Ascending aorta (tissue), 2 donors: Measurements from ENCODE around the gene PROK1. TPM values are rescaled to one million over a fixed set of nuclear protein-coding genes. Genes with fewer than 3 reads are reported as not detected.

ENCODE experiments used
- DNase-seq, 2 donors: peaks; one replicate each; pipeline ENCODE4 v3.0.0-alpha.2; 2019; ENCODE audit warnings: low spot score in 2 of 2
- H3K27ac ChIP-seq, 2 donors: fragments of 200-600 bp; sonication (generic); one replicate each; pipeline ENCODE4 v1.5.1; 2016 to 2017; ENCODE audit warnings: mild to moderate bottlenecking in 1 of 2
- H3K27me3 ChIP-seq: fragments of 200-600 bp; sonication (generic); one replicate; pipeline ENCODE4 v1.5.1; 2017
- H3K36me3 ChIP-seq, 2 donors: fragments of 200-600 bp; sonication (generic); one replicate each; pipeline ENCODE4 v1.5.1; 2016
- H3K4me1 ChIP-seq, 2 donors: fragments of 200-600 bp; sonication (generic); one replicate each; pipeline ENCODE4 v1.5.1; 2016 to 2017; ENCODE audit warnings: mild to moderate bottlenecking in 1 of 2
- H3K4me3 ChIP-seq, 2 donors: fragments of 200-600 bp; sonication (generic); one replicate each; pipeline ENCODE4 v1.5.1; 2016 to 2017; ENCODE audit warnings: mild to moderate bottlenecking in 1 of 2
- H3K9me3 ChIP-seq, 2 donors: fragments of 200-600 bp; sonication (generic); one replicate each; pipeline ENCODE4 v1.5.1; 2016
- intact Hi-C: fragments of 100-400 bp; cut with DNase I; formaldehyde crosslinking; loops from one replicate; pipeline ENCODE4 v1.15.1; 2023
- total RNA-seq: library from RNA; depleted of rRNA; stranded (reverse); fragments of >200 nt; gene quantifications from one replicate; pipeline ENCODE4 v1.1.0, GENCODE V29; 2016
- TF ChIP-seq, protein P1 (sequence below), 3 experiments: fragments of 200-600 bp in 2 of 3; fragments of 450-650 bp in 1 of 3; sonication (generic) in 2 of 3; IDR thresholded peaks; one replicate each; pipeline ENCODE4 v1.5.1; 2016 to 2019; ENCODE audit warnings: antibody characterized with exemption in 3 of 3, mild to moderate bottlenecking in 1 of 3, moderate library complexity in 1 of 3

PROK1 gene
- total RNA-seq, 1 donor from 2014 or later = not detected

- intact Hi-C loops = no loop called here
- TF ChIP-seq, protein P1, sequence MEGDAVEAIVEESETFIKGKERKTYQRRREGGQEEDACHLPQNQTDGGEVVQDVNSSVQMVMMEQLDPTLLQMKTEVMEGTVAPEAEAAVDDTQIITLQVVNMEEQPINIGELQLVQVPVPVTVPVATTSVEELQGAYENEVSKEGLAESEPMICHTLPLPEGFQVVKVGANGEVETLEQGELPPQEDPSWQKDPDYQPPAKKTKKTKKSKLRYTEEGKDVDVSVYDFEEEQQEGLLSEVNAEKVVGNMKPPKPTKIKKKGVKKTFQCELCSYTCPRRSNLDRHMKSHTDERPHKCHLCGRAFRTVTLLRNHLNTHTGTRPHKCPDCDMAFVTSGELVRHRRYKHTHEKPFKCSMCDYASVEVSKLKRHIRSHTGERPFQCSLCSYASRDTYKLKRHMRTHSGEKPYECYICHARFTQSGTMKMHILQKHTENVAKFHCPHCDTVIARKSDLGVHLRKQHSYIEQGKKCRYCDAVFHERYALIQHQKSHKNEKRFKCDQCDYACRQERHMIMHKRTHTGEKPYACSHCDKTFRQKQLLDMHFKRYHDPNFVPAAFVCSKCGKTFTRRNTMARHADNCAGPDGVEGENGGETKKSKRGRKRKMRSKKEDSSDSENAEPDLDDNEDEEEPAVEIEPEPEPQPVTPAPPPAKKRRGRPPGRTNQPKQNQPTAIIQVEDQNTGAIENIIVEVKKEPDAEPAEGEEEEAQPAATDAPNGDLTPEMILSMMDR (IDR thresholded peaks at IDR 0.05) = no peak
- H3K27me3 ChIP-seq = no peaks in the 10 kb centered on the region
- no peak overlapping the region for H3K27ac ChIP-seq
- no peak overlapping the region for H3K4me3 ChIP-seq
- H3K9me3 ChIP-seq = no peaks in the 10 kb centered on the region
- no peaks in the 10 kb centered on the region for H3K4me1 ChIP-seq
- no peaks in the 10 kb centered on the region for H3K36me3 ChIP-seq
- DNase-seq = no peak
Measured at GRCh38 chr1:110477041-110477440, 26.1 kb downstream of the PROK1 start.

DNA sequence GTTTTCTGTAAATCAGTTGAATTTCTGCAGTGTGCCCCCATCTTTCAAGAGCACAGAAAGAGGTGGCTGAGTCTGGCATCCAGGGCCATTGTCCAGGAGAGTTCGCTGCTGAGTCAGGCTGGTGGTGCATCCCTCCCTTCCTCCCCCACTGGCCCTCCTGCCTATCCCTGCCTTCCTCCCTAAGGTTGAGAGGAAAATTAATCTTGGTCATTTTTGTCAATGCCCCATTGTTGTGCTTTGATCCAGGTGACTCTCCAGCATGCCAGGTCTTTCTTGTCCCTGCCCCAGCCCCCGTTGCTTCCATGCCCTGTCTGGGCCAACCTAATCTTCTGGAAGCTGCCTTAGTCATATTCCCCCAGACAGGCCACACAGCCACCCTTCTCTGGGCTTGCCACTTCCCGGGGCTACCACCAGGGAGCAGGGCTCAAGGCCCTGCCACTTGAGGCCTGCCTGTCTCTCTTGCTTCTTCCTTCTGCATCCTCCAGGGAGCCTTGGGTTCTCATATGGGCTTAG, 26.6 kb downstream of the PROK1 start:
- Histone ChIP-seq H3K27ac (no peak overlapping the region), H3K36me3 (no peaks in the 10 kb centered on the region), H3K4me1 (no peaks in the 10 kb centered on the region), H3K9me3 (no peaks in the 10 kb centered on the region), H3K4me3 (no peak overlapping the region), H3K27me3 (no peaks in the 10 kb centered on the region)
- TF ChIP-seq, protein P1 (IDR thresholded peaks at IDR 0.05) = no peak
- intact Hi-C loops = no loop called here
- no peak for DNase-seq

GRCh38 chr1:110477967-110478640, 27.2 kb downstream of the PROK1 start:
- TF ChIP-seq, protein P1 (IDR thresholded peaks at IDR 0.05) = no peak
- intact Hi-C loops = no loop called here
- DNase-seq = no peak
- Histone ChIP-seq H3K36me3 (no peaks in the 10 kb centered on the region), H3K27me3 (no peaks in the 10 kb centered on the region), H3K4me1 (no peaks in the 10 kb centered on the region), H3K9me3 (no peaks in the 10 kb centered on the region), H3K4me3 (no peak overlapping the region), H3K27ac (no peak overlapping the region)

DNA sequence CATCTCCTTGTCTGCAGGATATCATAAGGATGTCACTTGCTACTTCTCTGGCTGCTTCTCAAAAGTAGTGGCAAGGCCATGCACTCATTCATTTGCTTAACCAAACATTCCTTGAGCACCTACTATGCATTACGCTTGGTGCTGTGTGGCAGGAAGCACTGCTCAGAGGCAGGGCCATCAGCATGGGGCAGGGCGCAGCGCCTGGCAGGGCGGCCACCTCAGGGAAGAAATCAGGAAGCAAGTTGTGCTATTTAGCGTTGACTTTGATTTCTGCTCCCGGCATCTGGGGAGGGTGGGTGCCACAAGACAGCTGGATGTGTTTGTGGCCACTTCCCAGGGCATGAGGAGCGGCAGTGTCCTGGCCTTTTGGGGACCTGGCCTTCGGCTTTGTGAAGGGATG, 27.9 kb downstream of the PROK1 start:
- Histone ChIP-seq H3K4me1 (no peaks in the 10 kb centered on the region), H3K9me3 (no peaks in the 10 kb centered on the region), H3K27me3 (no peaks in the 10 kb centered on the region), H3K36me3 (no peaks in the 10 kb centered on the region), H3K27ac (no peak overlapping the region), H3K4me3 (no peak overlapping the region)
- TF ChIP-seq, protein P1 (IDR thresholded peaks at IDR 0.05) = no peak
- DNase-seq = no peak
- intact Hi-C loops = no loop called here

DNA sequence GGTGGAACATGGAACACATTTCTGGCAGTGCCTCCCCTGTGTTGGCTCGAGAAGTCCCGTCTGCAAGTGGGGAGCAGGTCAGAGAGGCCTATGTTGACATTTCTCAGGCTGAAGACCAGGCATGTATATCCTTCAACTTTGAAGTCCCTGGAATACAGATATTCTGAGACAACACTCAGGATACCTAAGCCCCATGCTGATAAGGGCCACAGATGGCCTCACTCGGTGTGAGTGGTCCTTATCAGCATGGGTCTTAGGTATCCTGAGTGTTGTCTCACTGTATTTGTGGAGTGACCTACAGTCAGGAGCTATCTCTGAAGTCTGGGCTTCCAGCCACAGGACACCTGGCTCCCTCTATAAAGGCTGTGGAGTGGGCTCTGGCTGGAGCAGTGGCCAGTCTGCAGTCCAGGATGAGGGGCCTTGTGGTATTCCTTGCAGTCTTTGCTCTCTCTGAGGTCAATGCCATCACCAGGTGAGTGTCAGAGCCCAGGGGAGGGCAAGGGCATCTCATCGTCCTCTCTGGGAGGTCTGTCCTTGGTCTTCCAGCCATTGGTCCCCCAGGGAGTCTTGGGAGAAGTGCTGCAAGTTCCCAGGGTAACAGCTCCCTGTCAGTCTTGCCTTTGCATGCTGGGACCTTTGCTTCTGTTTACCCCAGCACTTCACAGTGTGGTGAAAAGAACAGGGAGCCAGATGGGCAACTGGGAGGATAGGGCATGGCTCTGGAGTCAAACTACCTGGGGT, 29.6 kb downstream of the PROK1 start:
- TF ChIP-seq, protein P1 (IDR thresholded peaks at IDR 0.05) = no peak

More for the DNA sequence above, 29.6 kb downstream of the PROK1 start:
- DNase-seq = no peak
- no peaks in the 10 kb centered on the region for H3K9me3 ChIP-seq
- H3K4me3 ChIP-seq = no peak overlapping the region
- H3K4me1 ChIP-seq = no peaks in the 10 kb centered on the region
- H3K27ac ChIP-seq = no peak overlapping the region
- no peaks in the 10 kb centered on the region for H3K27me3 ChIP-seq
- intact Hi-C loops = no loop called here
- H3K36me3 ChIP-seq = no peaks in the 10 kb centered on the region
